B cell (primary cell): ENCODE measurements around the gene SOHLH1. TPM values are rescaled to one million over a fixed set of nuclear protein-coding genes. Genes with fewer than 3 reads are reported as not detected.

Source experiments
- ATAC-seq: fragments of 200-7000 bp; cut with Tn5 transposase; one replicate; pipeline ENCODE4 v1.10.0; 2021; ENCODE audit warnings: low read depth, mild to moderate bottlenecking, moderate number of reproducible peaks, moderate library complexity
- CTCF ChIA-PET: fragments of 350-600 bp; sonication (Branson Sonifier 250); formaldehyde crosslinking; loops from one replicate; lab custom pipeline; 2021; ENCODE audit warnings: antibody characterized with exemption, inconsistent platforms; lab: Charles Lee
- POLR2A ChIA-PET: fragments of 350-600 bp; sonication (Branson Sonifier 250); formaldehyde crosslinking; loops from one replicate; lab custom pipeline; 2021; ENCODE audit warnings: antibody characterized with exemption; lab: Charles Lee
- DNase-seq: peaks from one replicate; pipeline ENCODE4 v3.0.0; 2013
- H2AFZ ChIP-seq: 2 replicates; pipeline ENCODE4 v1.6.1; 2012; ENCODE audit warnings: mild to moderate bottlenecking, low read depth, low read length; ENCODE audit not compliant: insufficient read depth, poor library complexity, severe bottlenecking
- H3K27ac ChIP-seq, 2 donors: 1 replicate in 1 of 2; 2 replicates in 1 of 2; pipeline ENCODE4 v1.5.1; 2012 to 2013; ENCODE audit warnings: low read length in 2 of 2, mild to moderate bottlenecking in 2 of 2, moderate library complexity in 1 of 2
- H3K27me3 ChIP-seq, 4 experiments: fragments of 200-600 bp in 1 of 4; sonication (generic) in 1 of 4; replicated peaks in 1 of 4; 1 replicate in 2 of 4; 2 replicates in 2 of 4; pipeline versions ENCODE4 v1.6.1 to v1.7.0; 2013 to 2016; ENCODE audit warnings: low read length in 3 of 4, mild to moderate bottlenecking in 2 of 4, mixed read lengths in 1 of 4, moderate library complexity in 1 of 4; ENCODE audit not compliant: insufficient read depth in 4 of 4, control insufficient read depth in 3 of 4; ENCODE audit errors: control extremely low read depth in 1 of 4
- H3K36me3 ChIP-seq, 2 experiments: replicated peaks in 1 of 2; 1 replicate in 1 of 2; 2 replicates in 1 of 2; pipeline versions ENCODE4 v1.6.1 to v1.7.1; 2013; ENCODE audit warnings: low read length in 1 of 2; ENCODE audit not compliant: insufficient read depth in 2 of 2, control insufficient read depth in 1 of 2; ENCODE audit errors: control extremely low read depth in 1 of 2, extremely low read depth in 1 of 2
- H3K4me1 ChIP-seq, 2 donors: fragments of 200-600 bp in 1 of 2; sonication (generic) in 1 of 2; 1 replicate in 1 of 2; 2 replicates in 1 of 2; pipeline versions ENCODE4 v1.5.1 to v1.6.1; 2013 to 2017; ENCODE audit warnings: low read length in 2 of 2; ENCODE audit not compliant: control insufficient read depth in 2 of 2, insufficient read depth in 2 of 2
- H3K4me2 ChIP-seq: replicated peaks from 2 replicates; pipeline ENCODE3; 2012; ENCODE audit warnings: mild to moderate bottlenecking, low read depth, low read length; ENCODE audit not compliant: poor library complexity, severe bottlenecking
- H3K4me3 ChIP-seq, 5 experiments: fragments of 200-600 bp in 1 of 5; sonication (generic) in 1 of 5; 1 replicate in 3 of 5; 2 replicates in 2 of 5; pipeline versions ENCODE4 v1.5.1 to v1.7.0; 2011 to 2016; ENCODE audit warnings: low read length in 4 of 5, mild to moderate bottlenecking in 4 of 5, low read depth in 2 of 5, control low read depth in 1 of 5, moderate library complexity in 1 of 5; ENCODE audit not compliant: insufficient read depth in 1 of 5; ENCODE audit errors: control extremely low read depth in 1 of 5, extremely low read depth in 1 of 5
- H3K79me2 ChIP-seq: fragments of 200-600 bp; sonication (generic); one replicate; pipeline ENCODE4 v1.6.0; 2016; ENCODE audit warnings: low read length; ENCODE audit not compliant: control insufficient read depth, insufficient read depth
- H3K9ac ChIP-seq: fragments of 200-600 bp; sonication (generic); 2 replicates; pipeline ENCODE4 v1.6.1; 2017; ENCODE audit warnings: mild to moderate bottlenecking, low read length, moderate library complexity
- H3K9me3 ChIP-seq, 3 donors: one replicate each; pipeline versions ENCODE4 v1.6.1 to v1.7.1; 2013; ENCODE audit warnings: low read length in 2 of 3; ENCODE audit not compliant: control insufficient read depth in 2 of 3, insufficient read depth in 1 of 3; ENCODE audit errors: control extremely low read depth in 1 of 3
- H4K20me1 ChIP-seq: 2 replicates; pipeline ENCODE4 v1.6.0; 2012; ENCODE audit warnings: mild to moderate bottlenecking, low read length; ENCODE audit not compliant: insufficient read depth, control insufficient read depth, poor library complexity, severe bottlenecking
- H3K27ac Mint-ChIP-seq: one replicate; pipeline ENCODE4 v1.8.0; 2021; ENCODE audit warnings: mixed read lengths
- H3K27me3 Mint-ChIP-seq: one replicate; pipeline ENCODE4 v1.8.0; 2021; ENCODE audit warnings: mixed read lengths
- H3K4me1 Mint-ChIP-seq: one replicate; pipeline ENCODE4 v1.8.0; 2021; ENCODE audit warnings: mixed read lengths
- H3K4me3 Mint-ChIP-seq: one replicate; pipeline ENCODE4 v1.8.0; 2021; ENCODE audit warnings: mixed read lengths
- H3K9me3 Mint-ChIP-seq: one replicate; pipeline ENCODE4 v1.8.0; 2022; ENCODE audit warnings: mixed read lengths; ENCODE audit not compliant: insufficient read depth
- EZH2 ChIP-seq: IDR thresholded peaks from 2 replicates; pipeline ENCODE4 v1.6.1; 2012; ENCODE audit warnings: borderline replicate concordance, low read depth, mild to moderate bottlenecking, moderate library complexity, low read length; ENCODE audit not compliant: insufficient read depth, poor library complexity, severe bottlenecking
- WGBS: methylation state at CpG from one replicate; pipeline ENCODE4 v1.1.5; 2013; ENCODE audit warnings: missing lambda C conversion rate; ENCODE audit not compliant: insufficient coverage; 5-methylcytosine and 5-hydroxymethylcytosine counted together
- intact Hi-C: fragments of 100-400 bp; cut with micrococcal nuclease; formaldehyde crosslinking; loops from one replicate; pipeline ENCODE4 v1.10.0; 2022
- polyA plus RNA-seq: library from polyadenylated mRNA; depleted of rRNA; stranded (reverse); fragments of >200 nt; gene quantifications from 2 replicates; pipeline ENCODE4 v1.2.3, GENCODE V29; 2012
- total RNA-seq, 2 donors: library from RNA; stranded (reverse); fragments of 120-200 nt in 1 of 2; gene quantifications; 1 replicate in 1 of 2; 2 replicates in 1 of 2; pipeline versions ENCODE4 v1.2.3 to v1.2.4, GENCODE V29; 2013 to 2022
- TF ChIP-seq, protein P1 (sequence below): fragments of 200-600 bp; IDR thresholded peaks from one replicate; pipeline ENCODE4 v1.8.0; 2022; ENCODE audit warnings: antibody characterized with exemption, mild to moderate bottlenecking

Gene SOHLH1
- total and polyA plus RNA-seq, 2 donors (not counting 1 experiment from before 2014, with no cell fraction given): not detected

DNA sequence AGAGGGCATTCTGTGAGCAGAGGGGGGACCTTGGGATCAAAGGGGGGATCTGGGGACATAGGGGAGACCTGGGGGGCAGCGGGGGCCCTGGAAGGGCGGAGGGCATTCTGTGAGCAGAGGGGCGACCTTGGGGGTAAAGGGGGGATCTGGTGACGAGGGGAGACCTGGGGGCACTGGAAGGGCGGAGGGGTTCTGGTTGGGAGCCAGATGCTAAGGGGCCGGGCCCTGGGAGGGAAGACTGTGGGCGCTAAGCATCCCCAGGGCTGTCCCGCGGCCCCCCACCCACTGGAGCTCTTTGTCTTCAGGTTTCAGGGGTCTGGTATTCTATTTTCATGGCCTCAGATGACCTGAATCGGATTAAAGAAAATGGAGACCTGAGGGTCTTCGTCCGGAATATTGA lies 35.4 kb downstream of the SOHLH1 start:
- no peaks in the 10 kb centered on the region for H4K20me1 ChIP-seq
- H2AFZ ChIP-seq: no peak overlapping the region
- H3K79me2 ChIP-seq: no peaks in the 10 kb centered on the region
- no peak overlapping the region for H3K27ac ChIP-seq
- no peaks in the 10 kb centered on the region for H3K4me1 ChIP-seq
- DNase-seq: no peak
- H3K9me3 Mint-ChIP-seq: no peaks in the 10 kb centered on the region
- H3K4me3 Mint-ChIP-seq: no peak overlapping the region
- no peaks in the 10 kb centered on the region for H3K27me3 ChIP-seq
- no peak overlapping the region for H3K4me2 ChIP-seq
- H3K4me1 Mint-ChIP-seq: no peaks in the 10 kb centered on the region
- H3K4me3 ChIP-seq: no peak overlapping the region
- ATAC-seq: no peak
- no peak for TF ChIP-seq EZH2
- TF ChIP-seq, protein P1, sequence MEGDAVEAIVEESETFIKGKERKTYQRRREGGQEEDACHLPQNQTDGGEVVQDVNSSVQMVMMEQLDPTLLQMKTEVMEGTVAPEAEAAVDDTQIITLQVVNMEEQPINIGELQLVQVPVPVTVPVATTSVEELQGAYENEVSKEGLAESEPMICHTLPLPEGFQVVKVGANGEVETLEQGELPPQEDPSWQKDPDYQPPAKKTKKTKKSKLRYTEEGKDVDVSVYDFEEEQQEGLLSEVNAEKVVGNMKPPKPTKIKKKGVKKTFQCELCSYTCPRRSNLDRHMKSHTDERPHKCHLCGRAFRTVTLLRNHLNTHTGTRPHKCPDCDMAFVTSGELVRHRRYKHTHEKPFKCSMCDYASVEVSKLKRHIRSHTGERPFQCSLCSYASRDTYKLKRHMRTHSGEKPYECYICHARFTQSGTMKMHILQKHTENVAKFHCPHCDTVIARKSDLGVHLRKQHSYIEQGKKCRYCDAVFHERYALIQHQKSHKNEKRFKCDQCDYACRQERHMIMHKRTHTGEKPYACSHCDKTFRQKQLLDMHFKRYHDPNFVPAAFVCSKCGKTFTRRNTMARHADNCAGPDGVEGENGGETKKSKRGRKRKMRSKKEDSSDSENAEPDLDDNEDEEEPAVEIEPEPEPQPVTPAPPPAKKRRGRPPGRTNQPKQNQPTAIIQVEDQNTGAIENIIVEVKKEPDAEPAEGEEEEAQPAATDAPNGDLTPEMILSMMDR: no peak
- peaks cover 0 to 4% (median 0%) of the 10 kb centered on the region in 3 donors for H3K9me3 ChIP-seq
- WGBS: 87% methylated on average over 12 of the region's 12 CpGs
- no peaks in the 10 kb centered on the region for H3K36me3 ChIP-seq
- no peak overlapping the region for H3K27ac Mint-ChIP-seq
- H3K27me3 Mint-ChIP-seq: no peaks in the 10 kb centered on the region
- H3K9ac ChIP-seq: no peak overlapping the region
- CTCF ChIA-PET: no interaction called here
- intact Hi-C loops: no loop called here
- POLR2A ChIA-PET: no interaction called here

DNA sequence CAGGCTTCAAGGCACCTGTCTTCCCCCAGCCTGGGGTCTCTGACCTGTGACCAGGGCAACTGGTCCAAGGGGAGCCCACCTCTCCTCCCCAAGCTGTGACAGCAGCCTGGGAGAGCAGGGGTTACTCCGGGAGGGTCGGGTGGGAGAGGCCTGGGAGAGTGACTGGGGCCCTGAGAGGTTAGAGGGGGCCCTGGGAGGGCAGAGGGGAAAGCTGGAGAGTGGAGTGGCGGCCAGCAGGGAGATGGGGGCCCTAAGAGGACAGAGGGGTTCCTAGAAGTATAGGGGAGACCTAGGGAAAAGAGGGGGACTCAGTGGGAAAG lies 35.9 kb downstream of the SOHLH1 start:
- no peaks in the 10 kb centered on the region for H3K79me2 ChIP-seq
- no peaks in the 10 kb centered on the region for H3K36me3 ChIP-seq
- ChIA-PET POLR2A (no interaction called here), CTCF (no interaction called here)
- Mint-ChIP-seq H3K27ac (no peak overlapping the region), H3K27me3 (no peaks in the 10 kb centered on the region), H3K4me3 (no peak overlapping the region), H3K4me1 (no peaks in the 10 kb centered on the region), H3K9me3 (no peaks in the 10 kb centered on the region)
- intact Hi-C loops: no loop called here
- TF ChIP-seq, protein P1: no peak
- no peak for TF ChIP-seq EZH2
- H3K4me1 ChIP-seq: no peaks in the 10 kb centered on the region
- no peak overlapping the region for H3K4me2 ChIP-seq
- no peak overlapping the region for H3K4me3 ChIP-seq
- H3K9ac ChIP-seq: no peak overlapping the region
- DNase-seq (no peak), ATAC-seq (no peak)
- H3K9me3 ChIP-seq: peaks cover 0 to 4% (median 0%) of the 10 kb centered on the region in 3 donors
- no peak overlapping the region for H3K27ac ChIP-seq
- no peaks in the 10 kb centered on the region for H4K20me1 ChIP-seq
- WGBS: 60% methylated on average over 3 of the region's 3 CpGs
- no peak overlapping the region for H2AFZ ChIP-seq
- no peaks in the 10 kb centered on the region for H3K27me3 ChIP-seq
